ENCODE measurements around the gene CTNNA2.
"Not testable (repeated sequence)": the region's sequence is repeated elsewhere in the genome, so short reads cannot be mapped to it uniquely, and the experiment has no call there.

The CTNNA2 gene

DNA sequence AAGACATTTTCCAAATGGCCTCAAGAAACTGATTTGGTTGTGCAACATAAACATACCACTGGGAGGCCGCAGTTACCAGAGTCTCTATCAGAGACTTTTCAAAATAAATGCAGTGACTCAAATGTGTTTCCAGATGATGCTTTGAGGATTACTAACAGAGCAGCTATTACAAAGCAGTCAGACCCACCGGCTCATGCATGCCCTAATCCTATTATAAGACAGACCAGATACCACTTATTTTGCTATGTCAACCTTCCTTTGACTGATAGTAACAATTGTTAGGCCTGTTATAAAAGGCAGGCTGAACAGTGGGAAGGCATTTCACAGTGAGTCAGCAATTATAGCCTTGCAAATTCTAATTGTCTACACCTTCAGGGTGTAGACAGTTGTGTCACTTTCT lies 574.0 kb downstream of the CTNNA2 start:
- DNase-seq (ENCODE audit: low read depth): no peak

- DNase-seq (ENCODE audit: low read depth): no peak
Measured at GRCh38 chr2:80091237-80091636, 578.4 kb downstream of the CTNNA2 start.

GRCh38 chr2:80092474-80092873 lies 579.6 kb downstream of the CTNNA2 start:
- DNase-seq (ENCODE audit: low read depth): no peak

DNA sequence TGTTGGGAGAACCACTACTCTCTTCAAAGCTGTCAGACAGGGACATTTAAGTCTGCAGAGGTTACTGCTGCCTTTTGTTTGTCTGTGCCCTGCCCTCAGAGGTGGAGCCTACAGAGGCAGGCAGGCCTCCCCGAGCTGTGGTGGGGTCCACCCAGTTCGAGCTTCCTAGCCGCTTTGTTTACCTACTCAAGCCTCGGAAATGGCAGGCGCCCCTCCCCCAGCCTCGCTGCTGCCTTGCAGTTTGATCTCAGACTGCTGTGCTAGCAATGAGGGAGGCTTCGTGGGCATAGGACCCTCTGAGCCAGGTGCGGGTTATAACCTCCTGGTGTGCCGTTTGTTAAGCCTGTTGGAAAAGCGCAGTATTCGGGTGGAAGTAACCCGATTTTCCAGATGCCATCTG lies 585.7 kb downstream of the CTNNA2 start:
- DNase-seq (ENCODE audit: low read depth): not testable (repeated sequence)

- DNase-seq (ENCODE audit: low read depth): no peak
Measured at GRCh38 chr2:80102026-80102425, 589.2 kb downstream of the CTNNA2 start.

DNA sequence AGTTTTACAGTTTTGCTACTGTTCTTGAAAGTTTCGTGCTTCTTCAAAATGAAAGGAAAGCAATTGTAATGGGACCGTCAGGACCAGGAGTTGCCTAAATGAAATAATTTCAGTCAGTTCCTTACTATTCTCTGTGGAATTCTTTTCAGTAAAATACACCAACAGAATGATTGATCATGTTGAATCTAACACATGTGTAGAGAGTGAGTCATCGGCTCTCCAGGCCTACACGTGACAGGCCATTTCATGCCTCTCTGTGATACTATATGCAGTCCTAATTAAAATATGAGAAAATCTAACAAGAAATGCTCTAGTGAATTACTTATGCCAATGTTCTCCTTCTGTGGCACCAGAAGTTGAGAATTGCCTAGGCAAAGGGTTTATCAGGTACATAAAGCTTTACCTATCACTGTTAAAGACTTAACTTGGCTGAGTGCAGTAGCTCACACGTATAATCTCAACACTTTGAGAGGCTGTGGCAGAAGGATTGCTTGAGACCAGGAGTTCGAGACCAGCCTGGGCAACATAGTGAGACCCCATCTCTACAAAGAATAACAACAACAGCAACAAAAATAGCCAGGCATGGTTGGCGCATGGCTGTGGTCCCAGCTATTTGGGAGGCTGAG lies 592.3 kb downstream of the CTNNA2 start:
- no peak for DNase-seq (ENCODE audit: low read depth)

GRCh38 chr2:80111185-80111584 lies 598.3 kb downstream of the CTNNA2 start:
- no peak for DNase-seq (ENCODE audit: low read depth)

- DNase-seq (ENCODE audit: low read depth): no peak
Measured at GRCh38 chr2:80112790-80113189, 599.9 kb downstream of the CTNNA2 start.

GRCh38 chr2:80113399-80113798 lies 600.5 kb downstream of the CTNNA2 start:
- no peak for DNase-seq (ENCODE audit: low read depth)

- DNase-seq (ENCODE audit: low read depth): no peak
Measured at GRCh38 chr2:80114812-80115211, 602.0 kb downstream of the CTNNA2 start.

GRCh38 chr2:80117401-80117800 lies 604.5 kb downstream of the CTNNA2 start:
- DNase-seq (ENCODE audit: low read depth): no peak

DNA sequence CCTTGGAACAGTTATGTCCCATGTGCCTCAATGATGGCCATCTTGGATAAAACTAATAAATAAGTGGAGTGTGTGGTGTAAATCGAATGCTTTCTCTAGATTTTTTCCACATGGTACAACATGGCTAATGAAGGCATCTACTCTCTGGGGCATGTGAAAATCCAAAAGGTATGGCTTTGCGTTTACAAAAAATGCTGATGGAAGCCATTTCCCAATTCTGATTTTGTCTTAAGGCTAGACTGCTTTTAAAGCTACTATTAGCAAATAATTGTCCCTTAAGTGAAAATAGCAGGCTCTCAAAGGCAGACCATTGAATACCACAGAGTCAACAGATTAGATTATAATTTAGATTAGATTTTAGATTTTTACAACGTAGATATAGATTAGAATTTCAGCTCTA lies 608.0 kb downstream of the CTNNA2 start:
- DNase-seq (ENCODE audit: low read depth): no peak

GRCh38 chr2:80122675-80123074 lies 609.8 kb downstream of the CTNNA2 start:
- no peak for DNase-seq (ENCODE audit: low read depth)

DNA sequence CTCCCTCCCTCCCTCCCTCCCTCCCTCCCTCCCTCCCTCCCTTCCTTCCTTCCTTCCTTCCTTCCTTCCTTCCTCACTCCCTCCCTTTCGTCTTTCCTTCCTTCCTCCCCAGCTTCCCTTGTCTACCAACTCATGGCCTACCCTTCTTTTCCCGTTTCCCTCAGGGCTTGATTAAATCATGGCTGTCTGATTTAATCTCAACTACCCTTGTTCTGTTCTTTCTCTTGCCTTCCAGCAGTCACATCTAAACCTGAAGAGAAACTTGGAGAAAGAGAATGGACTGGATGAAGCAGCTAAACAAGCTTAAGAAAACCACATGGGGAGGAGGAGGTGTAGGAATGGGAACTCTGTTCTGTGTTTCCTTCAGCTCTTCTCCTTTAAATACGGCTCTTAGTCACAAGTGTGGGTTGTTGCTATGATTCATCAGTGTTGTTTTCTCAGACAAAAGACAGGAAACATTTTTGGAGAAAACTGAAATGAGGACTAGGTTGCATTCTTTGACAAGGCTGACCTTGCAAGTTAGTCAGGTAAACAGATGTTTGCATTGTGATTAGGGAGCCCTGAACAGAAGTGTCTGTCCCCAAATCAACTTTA lies 613.8 kb downstream of the CTNNA2 start:
- no peak for DNase-seq (ENCODE audit: low read depth)

DNA sequence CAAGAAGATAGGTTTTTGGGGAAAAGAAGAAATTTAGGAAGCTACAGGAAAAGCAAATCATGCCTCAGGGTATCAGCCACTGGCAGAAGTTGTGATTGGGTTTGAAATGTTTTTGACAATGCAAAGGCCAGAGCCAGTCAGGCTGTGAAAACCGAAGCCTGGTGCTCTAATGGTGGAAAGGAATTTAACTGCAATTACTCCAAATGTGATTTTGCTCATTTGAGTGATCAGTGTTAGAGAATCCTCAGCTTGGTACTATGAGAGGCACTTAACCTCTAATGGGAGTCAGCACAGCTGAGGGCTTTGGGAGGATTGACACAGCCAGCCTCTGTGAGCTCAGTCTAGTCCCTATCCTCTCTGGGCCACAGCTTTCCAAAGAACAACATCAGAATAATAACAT lies 615.2 kb downstream of the CTNNA2 start:
- DNase-seq (ENCODE audit: low read depth): no peak

- no peak for DNase-seq (ENCODE audit: low read depth)
Measured at GRCh38 chr2:80132281-80132680, 619.4 kb downstream of the CTNNA2 start.

GRCh38 chr2:80135001-80135400 lies 622.1 kb downstream of the CTNNA2 start:
- DNase-seq (ENCODE audit: low read depth): no peak

GRCh38 chr2:80136338-80136737 lies 623.5 kb downstream of the CTNNA2 start:
- no peak for DNase-seq (ENCODE audit: low read depth)

DNA sequence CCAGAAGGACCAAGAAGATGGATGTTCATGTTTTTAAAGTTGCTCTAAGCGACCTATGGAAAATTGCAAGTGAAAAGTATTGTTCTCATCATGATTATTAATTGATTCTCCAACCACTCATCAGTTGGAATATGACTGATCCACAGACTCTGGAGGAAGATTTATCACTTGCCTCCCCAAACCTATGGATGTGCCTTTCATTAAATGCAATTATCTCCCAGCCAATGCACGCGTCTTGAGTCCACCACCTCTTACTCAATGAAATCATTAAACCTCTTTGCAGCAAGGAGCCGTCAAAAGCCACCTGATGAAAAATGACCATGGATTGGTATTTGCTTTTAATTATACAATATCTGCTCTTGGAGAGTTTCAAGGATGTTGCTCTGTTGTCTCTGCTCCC lies 626.1 kb downstream of the CTNNA2 start:
- DNase-seq (ENCODE audit: low read depth): no peak

DNA sequence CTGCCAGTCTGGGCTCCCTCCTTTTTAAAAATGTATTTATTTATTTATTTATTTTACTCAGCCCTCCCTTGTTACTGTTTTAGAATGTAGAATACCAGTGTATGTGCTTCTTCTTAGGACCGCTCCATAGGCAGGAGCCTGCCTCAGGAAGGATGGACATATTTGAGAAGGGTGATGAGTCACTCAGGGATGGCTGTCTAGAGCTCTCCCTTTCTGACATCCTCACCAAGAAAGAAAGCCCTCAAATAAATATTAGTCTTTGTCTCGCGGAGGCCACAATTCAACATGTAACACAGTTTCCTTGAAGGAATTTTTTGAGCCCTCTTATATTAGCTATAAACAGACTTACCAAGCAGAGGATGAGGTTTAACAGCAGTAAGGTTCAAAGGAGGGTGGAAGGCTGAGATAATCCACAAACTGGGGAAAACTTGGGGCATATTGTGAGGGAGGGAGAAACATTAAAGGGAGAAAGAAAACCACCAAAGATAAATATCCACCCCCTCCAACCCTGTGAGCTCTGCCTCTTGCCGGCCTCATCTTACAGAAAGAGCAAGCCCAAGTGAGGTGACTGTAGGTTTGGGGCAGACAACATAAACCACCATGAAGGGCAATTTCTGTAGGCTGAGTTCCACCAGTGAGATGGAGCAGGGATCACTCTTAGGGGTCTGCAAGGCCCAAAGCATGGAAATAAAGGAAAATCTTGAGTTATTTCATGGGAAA lies 628.3 kb downstream of the CTNNA2 start:
- no peak for DNase-seq (ENCODE audit: low read depth)

DNA sequence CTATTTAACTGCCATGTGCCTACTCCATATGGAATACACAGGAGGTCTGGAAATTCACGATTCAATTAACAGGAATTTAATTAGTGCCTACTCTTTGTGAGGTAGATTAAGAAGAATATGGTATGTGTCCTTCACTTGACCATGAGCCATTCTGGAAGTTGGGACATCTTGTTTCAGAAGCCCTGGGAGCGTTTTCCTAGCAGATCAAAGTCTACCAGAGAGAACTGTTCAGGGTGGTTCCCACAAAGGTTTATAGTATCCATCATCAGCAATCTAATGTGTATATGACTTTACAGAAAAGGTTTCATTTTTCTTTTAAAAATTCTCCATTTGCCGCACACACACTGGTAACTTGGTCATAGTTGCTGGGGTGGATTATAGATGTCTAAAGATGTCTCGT lies 632.6 kb downstream of the CTNNA2 start:
- DNase-seq (ENCODE audit: low read depth): no peak

DNA sequence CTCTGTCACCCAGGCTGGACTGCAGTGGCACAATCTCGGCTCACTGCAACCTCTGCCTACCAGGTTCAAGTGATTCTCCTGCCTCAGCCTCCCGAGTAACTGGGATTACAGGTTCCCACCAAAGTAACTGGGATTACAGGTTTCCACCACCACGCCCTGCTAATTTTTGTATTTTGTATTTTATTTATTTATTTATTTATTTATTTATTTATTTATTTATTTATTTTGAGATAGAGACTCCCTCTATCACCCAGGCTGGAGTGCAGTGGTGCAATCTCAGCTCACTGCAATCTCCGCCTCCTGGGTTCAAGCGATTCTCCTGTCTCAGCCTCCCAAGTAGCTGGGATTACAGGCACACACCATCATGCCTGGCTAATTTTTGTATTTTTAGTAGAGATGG lies 633.9 kb downstream of the CTNNA2 start:
- DNase-seq (ENCODE audit: low read depth): not testable (repeated sequence)

DNA sequence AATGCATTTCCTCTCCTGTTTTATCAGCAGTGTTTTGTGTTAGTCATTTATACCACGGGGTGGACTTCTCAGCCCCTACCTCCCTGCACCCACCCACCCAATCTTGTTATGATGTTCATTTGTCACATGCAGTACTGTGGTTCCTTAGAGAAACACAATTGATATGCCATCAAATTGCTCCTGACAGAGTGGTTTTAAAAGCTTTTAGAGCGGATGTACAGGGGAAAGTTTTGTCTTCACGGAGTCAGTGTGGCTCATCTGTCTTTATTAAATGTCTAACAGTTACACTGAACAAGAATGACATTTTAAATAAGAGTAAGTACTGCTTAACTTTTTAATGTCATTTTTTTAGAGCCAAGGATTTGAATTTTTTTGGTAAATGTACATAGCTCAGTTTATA lies 634.8 kb downstream of the CTNNA2 start:
- no peak for DNase-seq (ENCODE audit: low read depth)

GRCh38 chr2:80148906-80149305 lies 636.1 kb downstream of the CTNNA2 start:
- DNase-seq (ENCODE audit: low read depth): no peak

Measured in HS-27A (cell line).